C4-2B (cell line): ENCODE data around the gene DEPDC7.

Source experiments
- CTCF ChIP-seq: fragments of 450-650 bp; conservative IDR thresholded peaks from 2 replicates; pipeline ENCODE4 v1.5.1; 2017; ENCODE audit warnings: mild to moderate bottlenecking
- ZFX ChIP-seq: fragments of 450-650 bp; IDR thresholded peaks from 2 replicates; pipeline ENCODE4 v1.6.1; 2017

GRCh38 chr11:33063326-33063881, 47.7 kb downstream of the DEPDC7 start:
- TF ChIP-seq CTCF (no peak), ZFX (no peak)
